Muscle layer of duodenum (tissue), 2 donors: ENCODE data around the gene ACER3.
A peak's percentile ranks its signal among the peaks of the same experiment; 100 is the strongest.
"Not testable (repeated sequence)": the region's sequence is repeated elsewhere in the genome, so short reads cannot be mapped to it uniquely, and the experiment has no call there.

Experiments used
- H3K27ac ChIP-seq: one replicate; pipeline ENCODE4 v1.7.0; 2013; ENCODE audit warnings: mild to moderate bottlenecking, low read length
- H3K27me3 ChIP-seq: one replicate; pipeline ENCODE4 v1.7.0; 2013; ENCODE audit warnings: low read depth, mild to moderate bottlenecking, control low read depth, low read length
- H3K36me3 ChIP-seq, 2 donors: one replicate each; pipeline ENCODE4 v1.7.0; 2013; ENCODE audit warnings: low read length in 2 of 2, control low read depth in 1 of 2, mild to moderate bottlenecking in 1 of 2; ENCODE audit not compliant: insufficient read depth in 2 of 2, control insufficient read depth in 1 of 2
- H3K4me1 ChIP-seq, 2 donors: one replicate each; pipeline ENCODE4 v1.7.0; 2013; ENCODE audit warnings: low read length in 2 of 2, mild to moderate bottlenecking in 2 of 2, control low read depth in 1 of 2, moderate library complexity in 1 of 2; ENCODE audit not compliant: insufficient read depth in 2 of 2, control insufficient read depth in 1 of 2
- H3K4me3 ChIP-seq, 2 donors: one replicate each; pipeline ENCODE4 v1.7.0; 2013; ENCODE audit warnings: low read length in 2 of 2, low read depth in 1 of 2, mild to moderate bottlenecking in 1 of 2
- H3K9me3 ChIP-seq, 2 donors: one replicate each; pipeline ENCODE4 v1.7.0; 2013; ENCODE audit warnings: low read length in 2 of 2, control low read depth in 1 of 2, mild to moderate bottlenecking in 1 of 2; ENCODE audit not compliant: control insufficient read depth in 1 of 2
- donor health status: healthy.

ACER3 gene

GRCh38 chr11:76860539-76861475 is at the start of gene ACER3:
Gene ACER3 (plus strand): TSS chr11:76860918. CDS start chr11:76860977, 59 bp downstream.
- Histone ChIP-seq H3K9me3 (no peaks in the 10 kb centered on the region), H3K36me3 (no peaks in the 10 kb centered on the region), H3K27me3 (no peaks in the 10 kb centered on the region), H3K27ac (peak within 1 kb of the TSS; percentile 82), H3K4me3 (peak within 1 kb of the TSS; percentile 69 to 72), H3K4me1 (peaks cover 6 to 14% of the 10 kb centered on the region in 2 donors)

- no peaks in the 10 kb centered on the region for H3K9me3 ChIP-seq
- H3K4me1 ChIP-seq, result no peaks in the 10 kb centered on the region
- H3K27ac ChIP-seq, result no peak overlapping the region
- H3K27me3 ChIP-seq, result no peaks in the 10 kb centered on the region
- no peaks in the 10 kb centered on the region for H3K36me3 ChIP-seq
- no peak overlapping the region for H3K4me3 ChIP-seq
Observed at GRCh38 chr11:76811259-76811658, 49.5 kb upstream of the ACER3 start.

DNA sequence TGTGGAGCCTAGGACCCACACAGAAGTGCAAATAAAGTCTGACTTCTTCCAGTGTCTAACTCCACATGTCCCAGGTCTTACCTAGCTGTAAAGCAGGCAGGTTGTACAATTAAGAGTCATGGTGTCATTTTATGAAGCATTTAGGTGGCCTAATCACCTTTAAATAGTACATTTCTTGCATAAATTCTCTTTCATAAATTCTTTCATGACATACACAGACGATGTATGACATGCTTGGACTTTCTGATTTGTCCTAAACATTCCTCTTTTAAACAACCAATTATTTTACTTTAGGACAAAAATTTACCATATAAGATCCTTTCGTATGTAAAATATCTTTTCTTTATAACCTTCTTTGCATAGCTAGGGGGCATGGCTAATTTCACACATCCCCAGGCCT is 46.3 kb upstream of the ACER3 start:
- Histone ChIP-seq H3K27me3 (no peaks in the 10 kb centered on the region), H3K36me3 (no peaks in the 10 kb centered on the region), H3K4me3 (no peak overlapping the region), H3K4me1 (no peaks in the 10 kb centered on the region), H3K9me3 (no peaks in the 10 kb centered on the region), H3K27ac (no peak overlapping the region)

DNA sequence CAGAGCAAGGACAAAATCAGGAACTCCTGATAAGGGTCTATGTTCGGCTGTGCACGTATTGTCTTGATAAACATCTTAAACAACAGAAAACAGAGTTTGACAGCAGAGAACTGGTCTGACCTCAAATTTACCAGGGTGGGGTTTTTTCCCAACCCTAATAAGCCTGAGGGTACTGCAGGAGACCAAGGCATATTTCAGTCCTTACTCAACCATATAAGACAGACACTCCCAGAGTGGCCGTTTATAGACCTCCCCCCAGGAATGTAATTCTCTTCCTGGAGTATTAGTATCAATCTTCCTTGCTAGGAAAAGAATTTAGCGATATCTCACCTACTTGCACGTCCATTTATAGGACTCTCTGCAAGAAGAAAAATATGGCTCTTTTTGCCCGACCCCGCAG is 45.0 kb upstream of the ACER3 start:
- H3K4me3 ChIP-seq, H3K27ac ChIP-seq, H3K27me3 ChIP-seq, H3K36me3 ChIP-seq, H3K9me3 ChIP-seq, H3K4me1 ChIP-seq: not testable (repeated sequence)

DNA sequence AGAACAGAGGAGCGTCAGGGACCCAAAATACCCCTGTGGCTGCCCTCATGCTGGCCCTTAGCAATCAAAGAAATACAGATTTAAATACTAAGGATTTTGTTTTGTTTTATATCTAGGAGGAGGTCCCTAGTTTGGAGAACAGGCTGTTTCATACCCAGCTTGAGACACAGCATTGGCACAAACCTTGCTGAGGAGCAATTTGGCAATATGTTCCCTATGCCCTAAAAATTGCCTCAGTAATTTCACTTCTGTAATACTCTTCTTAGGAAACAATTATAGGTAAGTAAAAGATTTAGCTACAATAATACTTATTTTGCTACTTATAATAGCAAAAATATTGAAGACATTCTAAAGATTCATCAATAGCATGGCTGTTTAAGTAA is 40.5 kb upstream of the ACER3 start:
- Histone ChIP-seq H3K27ac (no peak overlapping the region), H3K4me1 (no peaks in the 10 kb centered on the region), H3K4me3 (no peak overlapping the region)

DNA sequence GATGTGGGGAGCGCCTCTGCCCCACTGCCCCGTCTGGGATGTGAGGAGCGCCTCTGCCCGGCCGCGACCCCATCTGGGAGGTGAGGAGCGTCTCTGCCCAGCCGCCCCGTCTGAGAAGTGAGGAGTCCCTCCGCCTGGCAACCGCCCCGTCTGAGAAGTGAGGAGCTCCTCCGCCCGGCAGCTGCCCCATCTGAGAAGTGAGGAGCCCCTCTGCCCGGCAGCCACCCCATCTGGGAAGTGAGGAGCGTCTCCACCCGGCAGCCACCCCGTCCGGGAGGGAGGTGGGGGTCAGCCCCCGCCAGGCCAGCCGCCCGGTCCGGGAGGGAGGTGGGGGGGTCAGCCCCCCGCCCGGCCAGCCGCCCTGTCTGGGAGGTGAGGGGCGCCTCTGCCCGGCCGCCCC is 39.3 kb upstream of the ACER3 start:
- not testable (repeated sequence) for H3K36me3 ChIP-seq, H3K4me1 ChIP-seq, H3K27ac ChIP-seq, H3K9me3 ChIP-seq, H3K27me3 ChIP-seq, H3K4me3 ChIP-seq

More for the DNA sequence above, 40.5 kb upstream of the ACER3 start:
- H3K9me3 ChIP-seq, result no peaks in the 10 kb centered on the region
- H3K36me3 ChIP-seq, result no peaks in the 10 kb centered on the region
- no peaks in the 10 kb centered on the region for H3K27me3 ChIP-seq

GRCh38 chr11:76822406-76822805 is 38.3 kb upstream of the ACER3 start:
- Histone ChIP-seq H3K4me3 (no peak overlapping the region), H3K9me3 (no peaks in the 10 kb centered on the region), H3K4me1 (no peaks in the 10 kb centered on the region), H3K27ac (no peak overlapping the region), H3K27me3 (no peaks in the 10 kb centered on the region), H3K36me3 (no peaks in the 10 kb centered on the region)

DNA sequence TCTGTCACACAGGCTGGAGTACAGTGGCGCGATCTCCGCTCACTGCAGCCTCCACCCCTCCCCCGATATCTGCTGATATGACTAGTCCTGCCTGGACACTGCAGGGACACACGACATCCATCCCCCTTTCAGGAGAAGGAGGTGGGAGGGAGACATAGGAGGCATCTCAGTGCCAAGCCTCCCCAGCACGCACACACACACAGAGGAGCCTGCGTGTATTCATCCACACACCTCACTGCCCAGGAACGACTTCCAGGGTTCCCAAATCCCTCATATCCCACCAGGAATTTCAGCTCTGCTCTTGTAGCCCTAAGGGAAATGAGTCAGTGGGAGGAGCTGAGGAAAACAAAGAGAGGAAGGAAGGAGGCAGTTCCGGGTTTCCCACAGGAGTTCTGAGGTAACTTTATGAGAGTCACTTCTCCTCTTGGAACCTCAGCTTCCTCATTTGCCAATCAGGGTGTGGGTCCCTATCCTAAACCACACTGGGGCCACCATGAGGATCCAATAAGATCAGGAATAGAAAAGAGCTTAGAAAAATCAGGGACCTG is 37.2 kb upstream of the ACER3 start:
- no peaks in the 10 kb centered on the region for H3K27me3 ChIP-seq
- no peaks in the 10 kb centered on the region for H3K36me3 ChIP-seq
- H3K4me3 ChIP-seq, result no peak overlapping the region
- no peak overlapping the region for H3K27ac ChIP-seq
- H3K9me3 ChIP-seq, result no peaks in the 10 kb centered on the region
- H3K4me1 ChIP-seq, result no peaks in the 10 kb centered on the region

- H3K4me3 ChIP-seq, result no peak overlapping the region
- no peaks in the 10 kb centered on the region for H3K27me3 ChIP-seq
- no peaks in the 10 kb centered on the region for H3K9me3 ChIP-seq
- H3K36me3 ChIP-seq, result no peaks in the 10 kb centered on the region
- H3K4me1 ChIP-seq, result no peaks in the 10 kb centered on the region
- H3K27ac ChIP-seq, result no peak overlapping the region
Observed at GRCh38 chr11:76824083-76824939, 36.4 kb upstream of the ACER3 start.

DNA sequence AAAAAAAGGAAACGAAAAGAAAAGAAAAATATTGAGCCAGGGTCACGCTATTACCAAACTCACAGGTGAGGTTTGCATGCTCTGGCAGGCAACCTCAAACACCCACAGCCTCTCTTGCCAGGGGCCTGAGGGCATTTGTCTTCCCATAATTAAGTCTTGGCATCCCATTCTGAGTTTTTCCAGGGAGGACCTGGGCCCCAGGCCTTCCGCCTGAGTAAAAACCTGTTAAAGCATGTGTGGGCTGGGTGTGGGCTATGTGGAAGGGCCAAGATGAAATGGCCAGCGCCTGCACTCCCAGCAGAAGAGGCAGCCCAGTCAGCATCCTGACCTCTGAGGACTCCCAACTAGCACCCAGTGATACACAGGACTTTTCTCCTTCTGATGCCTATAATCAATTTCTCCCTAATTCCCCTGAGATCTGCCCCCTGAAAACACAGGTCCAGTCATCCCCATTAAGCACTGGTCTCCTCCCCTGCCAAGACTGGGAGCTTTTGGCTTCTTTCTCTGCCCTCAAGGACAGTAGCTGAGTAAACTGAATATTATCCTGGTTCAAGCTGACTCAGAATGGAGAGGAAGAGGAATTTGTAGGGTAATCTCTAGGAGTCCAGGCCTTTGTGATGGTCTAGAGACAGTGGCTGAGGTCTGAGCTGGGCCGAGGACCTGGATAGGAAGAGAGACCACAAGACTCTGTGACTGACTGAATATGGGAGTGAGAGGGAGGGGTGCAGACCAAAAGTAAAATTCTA is 35.6 kb upstream of the ACER3 start:
- H3K27ac ChIP-seq, result no peak overlapping the region
- no peaks in the 10 kb centered on the region for H3K36me3 ChIP-seq
- H3K4me1 ChIP-seq, result no peaks in the 10 kb centered on the region
- no peaks in the 10 kb centered on the region for H3K27me3 ChIP-seq
- no peaks in the 10 kb centered on the region for H3K9me3 ChIP-seq
- no peak overlapping the region for H3K4me3 ChIP-seq
